Neural progenitor cell (in vitro differentiated cells): ENCODE measurements around the gene CNIH2. TPM values are rescaled to one million over a fixed set of nuclear protein-coding genes. Genes with fewer than 3 reads are reported as not detected.

Source experiments
- DNase-seq: peaks from one replicate; pipeline ENCODE4 v3.0.0-alpha.2; 2016; ENCODE audit warnings: low spot score
- H2AFZ ChIP-seq: fragments of 200-600 bp; sonication (generic); replicated peaks from 2 replicates; pipeline ENCODE4 v1.6.1; 2016; ENCODE audit warnings: antibody characterized with exemption
- H3F3A ChIP-seq: fragments of 200-600 bp; sonication (generic); 2 replicates; pipeline ENCODE4 v1.6.1; 2016; ENCODE audit warnings: antibody characterized with exemption, low read depth
- H3K27ac ChIP-seq: fragments of 200-600 bp; sonication (generic); 2 replicates; pipeline ENCODE4 v1.5.1; 2016; ENCODE audit warnings: mild to moderate bottlenecking
- H3K27me3 ChIP-seq: fragments of 200-600 bp; sonication (generic); 2 replicates; pipeline ENCODE4 v1.6.1; 2016; ENCODE audit warnings: mild to moderate bottlenecking, moderate library complexity
- H3K36me3 ChIP-seq: fragments of 200-600 bp; sonication (generic); 2 replicates; pipeline ENCODE4 v1.5.1; 2016
- H3K4me1 ChIP-seq: fragments of 200-600 bp; sonication (generic); 2 replicates; pipeline ENCODE4 v1.6.1; 2016; ENCODE audit warnings: mixed run types
- H3K4me2 ChIP-seq: fragments of 200-600 bp; sonication (generic); 2 replicates; pipeline ENCODE4 v1.6.1; 2016
- H3K4me3 ChIP-seq: fragments of 200-600 bp; sonication (generic); 2 replicates; pipeline ENCODE4 v1.5.1; 2016
- H3K79me2 ChIP-seq: fragments of 200-600 bp; sonication (generic); 2 replicates; pipeline ENCODE4 v1.6.1; 2016; ENCODE audit warnings: low read depth
- H3K9ac ChIP-seq: fragments of 200-600 bp; sonication (generic); 2 replicates; pipeline ENCODE4 v1.6.1; 2016
- H3K9me3 ChIP-seq: fragments of 200-600 bp; sonication (generic); 2 replicates; pipeline ENCODE4 v1.5.1; 2016; ENCODE audit warnings: low read depth
- H4K20me1 ChIP-seq: fragments of 200-600 bp; sonication (generic); 2 replicates; pipeline ENCODE4 v1.6.1; 2016; ENCODE audit warnings: low read depth
- H3K27ac Mint-ChIP-seq: 3 replicates; pipeline ENCODE4 v1.8.0; 2021; ENCODE audit warnings: mixed read lengths
- H3K27me3 Mint-ChIP-seq: 2 replicates; pipeline ENCODE4 v1.8.0; 2022; ENCODE audit warnings: low read depth, mild to moderate bottlenecking, inconsistent platforms, moderate library complexity, mixed read lengths; ENCODE audit not compliant: insufficient read depth
- H3K36me3 Mint-ChIP-seq: 3 replicates; pipeline ENCODE4 v1.8.0; 2021; ENCODE audit warnings: mixed read lengths
- H3K4me1 Mint-ChIP-seq: 3 replicates; pipeline ENCODE4 v1.8.0; 2021; ENCODE audit warnings: mixed read lengths
- H3K4me3 Mint-ChIP-seq: 3 replicates; pipeline ENCODE4 v1.8.0; 2021; ENCODE audit warnings: mild to moderate bottlenecking, moderate library complexity, mixed read lengths
- H3K9me3 Mint-ChIP-seq: 3 replicates; pipeline ENCODE4 v1.8.0; 2020; ENCODE audit warnings: mixed read lengths
- CTCF ChIP-seq: fragments of 200-600 bp; sonication (generic); IDR thresholded peaks from 2 replicates; pipeline ENCODE4 v1.5.1; 2017; ENCODE audit warnings: antibody characterized with exemption, mild to moderate bottlenecking
- EZH2 ChIP-seq: fragments of 200-600 bp; sonication (generic); IDR thresholded peaks from 2 replicates; pipeline ENCODE4 v1.6.1; 2017; ENCODE audit warnings: antibody characterized with exemption, mild to moderate bottlenecking, moderate library complexity
- EZH2phosphoT487 ChIP-seq: fragments of 200-600 bp; sonication (generic); IDR thresholded peaks from 2 replicates; pipeline ENCODE4 v1.6.1; 2017; ENCODE audit warnings: antibody characterized with exemption
- total RNA-seq: library from RNA; depleted of rRNA; stranded (reverse); fragments of >200 nt; gene quantifications from 2 replicates; pipeline ENCODE4 v1.2.3, GENCODE V29; 2015; ENCODE audit warnings: low replicate concordance

The CNIH2 gene
- total RNA-seq, 1 donor from 2014 or later, result 5.7 TPM

- peak; percentile 69 for DNase-seq
- peak overlapping the region; percentile 49 for H3K4me3 ChIP-seq
- peaks cover 30% of the 10 kb centered on the region for H3F3A ChIP-seq
- H3K27ac ChIP-seq, result no peak overlapping the region
- Mint-ChIP-seq H3K27me3 (peaks cover 3% of the 10 kb centered on the region), H3K4me1 (peaks cover 46% of the 10 kb centered on the region), H3K4me3 (peak overlapping the region; percentile 91), H3K27ac (peak overlapping the region; percentile 85), H3K36me3 (peaks cover 6% of the 10 kb centered on the region), H3K9me3 (no peaks in the 10 kb centered on the region)
- peaks cover 17% of the 10 kb centered on the region for H3K27me3 ChIP-seq
- no peak for TF ChIP-seq CTCF
- TF ChIP-seq EZH2, result no peak
- TF ChIP-seq EZH2phosphoT487, result no peak
- no peaks in the 10 kb centered on the region for H3K9me3 ChIP-seq
- no peak overlapping the region for H2AFZ ChIP-seq
- no peaks in the 10 kb centered on the region for H3K79me2 ChIP-seq
- peaks cover 54% of the 10 kb centered on the region for H4K20me1 ChIP-seq
- H3K4me1 ChIP-seq, result peaks cover 22% of the 10 kb centered on the region
- peak overlapping the region; percentile 90 for H3K4me2 ChIP-seq
- H3K9ac ChIP-seq, result no peak overlapping the region
- H3K36me3 ChIP-seq, result no peaks in the 10 kb centered on the region
Measured at GRCh38 chr11:66278363-66279091, 552 bp downstream of the CNIH2 start.

- H3K27ac Mint-ChIP-seq, result peak overlapping the region; percentile 19
- Histone ChIP-seq H2AFZ (no peak overlapping the region), H3K4me2 (peak overlapping the region; percentile 90), H3K79me2 (no peaks in the 10 kb centered on the region), H3K9me3 (no peaks in the 10 kb centered on the region), H3K4me3 (peak overlapping the region; percentile 49), H3F3A (peaks cover 33% of the 10 kb centered on the region), H4K20me1 (peaks cover 54% of the 10 kb centered on the region), H3K27me3 (peaks cover 17% of the 10 kb centered on the region), H3K4me1 (peaks cover 22% of the 10 kb centered on the region), H3K9ac (no peak overlapping the region), H3K36me3 (no peaks in the 10 kb centered on the region), H3K27ac (no peak overlapping the region)
- H3K4me3 Mint-ChIP-seq, result peak overlapping the region; percentile 91
- no peak for DNase-seq
- H3K9me3 Mint-ChIP-seq, result no peaks in the 10 kb centered on the region
- TF ChIP-seq CTCF (no peak), EZH2phosphoT487 (no peak), EZH2 (no peak)
- H3K4me1 Mint-ChIP-seq, result peaks cover 46% of the 10 kb centered on the region
- H3K36me3 Mint-ChIP-seq, result peaks cover 3% of the 10 kb centered on the region
- H3K27me3 Mint-ChIP-seq, result peaks cover 3% of the 10 kb centered on the region
Measured at GRCh38 chr11:66279092-66279734, 1.2 kb downstream of the CNIH2 start.

GRCh38 chr11:66280428-66280827, 2.5 kb downstream of the CNIH2 start:
- no peaks in the 10 kb centered on the region for H3K9me3 ChIP-seq
- peaks cover 50% of the 10 kb centered on the region for H3K4me1 Mint-ChIP-seq
- peaks cover 22% of the 10 kb centered on the region for H3K4me1 ChIP-seq
- no peak for TF ChIP-seq EZH2phosphoT487
- peak overlapping the region; percentile 91 for H3K4me3 Mint-ChIP-seq
- no peak overlapping the region for H3K27ac Mint-ChIP-seq
- no peak overlapping the region for H3K4me3 ChIP-seq
- H3K79me2 ChIP-seq, result no peaks in the 10 kb centered on the region
- peak; percentile 35 for DNase-seq
- H3K9ac ChIP-seq, result no peak overlapping the region
- no peak overlapping the region for H3K4me2 ChIP-seq
- peaks cover 54% of the 10 kb centered on the region for H4K20me1 ChIP-seq
- H3K27me3 ChIP-seq, result peaks cover 17% of the 10 kb centered on the region
- H3F3A ChIP-seq, result peaks cover 33% of the 10 kb centered on the region
- H3K27me3 Mint-ChIP-seq, result peaks cover 4% of the 10 kb centered on the region
- no peaks in the 10 kb centered on the region for H3K36me3 ChIP-seq
- H3K27ac ChIP-seq, result no peak overlapping the region
- H3K9me3 Mint-ChIP-seq, result no peaks in the 10 kb centered on the region
- H3K36me3 Mint-ChIP-seq, result peaks cover 2% of the 10 kb centered on the region
- no peak overlapping the region for H2AFZ ChIP-seq

GRCh38 chr11:66281001-66281400, 3.0 kb downstream of the CNIH2 start:
- Histone ChIP-seq H3K4me3 (no peak overlapping the region), H2AFZ (no peak overlapping the region), H3K36me3 (no peaks in the 10 kb centered on the region), H3K4me1 (peaks cover 22% of the 10 kb centered on the region), H3F3A (peaks cover 33% of the 10 kb centered on the region), H3K27ac (no peak overlapping the region), H3K9me3 (no peaks in the 10 kb centered on the region), H4K20me1 (peaks cover 54% of the 10 kb centered on the region), H3K27me3 (peaks cover 17% of the 10 kb centered on the region), H3K79me2 (no peaks in the 10 kb centered on the region), H3K9ac (no peak overlapping the region), H3K4me2 (no peak overlapping the region)
- H3K27ac Mint-ChIP-seq, result peak overlapping the region; percentile 5
- peaks cover 52% of the 10 kb centered on the region for H3K4me1 Mint-ChIP-seq
- TF ChIP-seq CTCF (no peak), EZH2 (no peak), EZH2phosphoT487 (no peak)
- no peak for DNase-seq
- H3K9me3 Mint-ChIP-seq, result no peaks in the 10 kb centered on the region
- H3K4me3 Mint-ChIP-seq, result peak overlapping the region; percentile 91
- H3K27me3 Mint-ChIP-seq, result peaks cover 4% of the 10 kb centered on the region
- H3K36me3 Mint-ChIP-seq, result no peaks in the 10 kb centered on the region
